AML-193 (cell line): ENCODE data around the gene IFNK.

ENCODE experiments used
- DNase-seq, 2 experiments: peaks; one replicate each; lab custom pipeline; 2025; lab: John Stamatoyannopoulos, UW

Gene IFNK

GRCh38 chr9:27511771-27512170 is 12.3 kb upstream of the IFNK start:
- DNase-seq, result no peak

- DNase-seq, result no peak
Measured at GRCh38 chr9:27514551-27514950, 9.5 kb upstream of the IFNK start.

GRCh38 chr9:27518006-27518405 is 6.1 kb upstream of the IFNK start:
- DNase-seq, result no peak

GRCh38 chr9:27518809-27519208 is 5.3 kb upstream of the IFNK start:
- no peak for DNase-seq

- no peak for DNase-seq
Measured at GRCh38 chr9:27519466-27520465, 4.3 kb upstream of the IFNK start.

- no peak for DNase-seq
Measured at GRCh38 chr9:27520986-27521385, 3.1 kb upstream of the IFNK start.

- no peak for DNase-seq
Measured at GRCh38 chr9:27523141-27523540, 949 bp upstream of the IFNK start.

- no peak for DNase-seq
Measured at GRCh38 chr9:27527702-27528075, 3.6 kb downstream of the IFNK start.

GRCh38 chr9:27528076-27528885 is 4.2 kb downstream of the IFNK start:
- DNase-seq, result no peak

- DNase-seq, result peak in 1 of 2 experiments; percentile 2
Measured at GRCh38 chr9:27528886-27529315, 4.8 kb downstream of the IFNK start.

- DNase-seq, result peak in 1 of 2 experiments; percentile 34
Measured at GRCh38 chr9:27529316-27530278, 5.5 kb downstream of the IFNK start, which contains the start of gene MOB3B. Gene MOB3B, minus strand, starts transcription at chr9:27529814. Its CDS starts 74,264 bp downstream, at chr9:27455550.

GRCh38 chr9:27530915-27531755 is 7.0 kb downstream of the IFNK start:
- DNase-seq, result no peak

- no peak for DNase-seq
Measured at GRCh38 chr9:27532046-27532445, 8.0 kb downstream of the IFNK start.

- DNase-seq, result no peak
Measured at GRCh38 chr9:27533311-27533710, 9.2 kb downstream of the IFNK start.

GRCh38 chr9:27534131-27534530 is 10.0 kb downstream of the IFNK start:
- no peak for DNase-seq

GRCh38 chr9:27534658-27535209 is 10.6 kb downstream of the IFNK start:
- DNase-seq, result no peak

- no peak for DNase-seq
Measured at GRCh38 chr9:27535701-27536118, 11.6 kb downstream of the IFNK start.

GRCh38 chr9:27536168-27536567 is 12.1 kb downstream of the IFNK start:
- no peak for DNase-seq

GRCh38 chr9:27537027-27537435 is 12.9 kb downstream of the IFNK start:
- DNase-seq, result no peak

GRCh38 chr9:27537756-27538155 is 13.7 kb downstream of the IFNK start:
- DNase-seq, result no peak
